Keratinocyte (primary cell): Measurements from ENCODE around the gene PID1. TPM values are rescaled to one million over a fixed set of nuclear protein-coding genes. Genes with fewer than 3 reads are reported as not detected.

Experiments
- DNase-seq: peaks from one replicate; pipeline ENCODE4 v3.0.0-alpha.2; 2011; ENCODE audit warnings: low read depth, missing footprints, low spot score
- FAIRE-seq: peaks from 2 replicates; lab custom pipeline; 2011; peaks lifted over from hg19 to GRCh38; lab: Jason Lieb, UNC
- H2AFZ ChIP-seq: 2 replicates; pipeline ENCODE4 v1.6.0; 2012; ENCODE audit warnings: low read length, control low read depth, inconsistent platforms; ENCODE audit not compliant: control insufficient read depth
- H3K27ac ChIP-seq: 2 replicates; pipeline ENCODE4 v1.5.1; 2011; ENCODE audit warnings: low read length; ENCODE audit not compliant: control insufficient read depth, insufficient read depth
- H3K27me3 ChIP-seq: 3 replicates; pipeline ENCODE4 v1.6.0; 2011; ENCODE audit warnings: low read length; ENCODE audit not compliant: control insufficient read depth, insufficient read depth; ENCODE audit errors: extremely low read depth
- H3K36me3 ChIP-seq, 2 experiments: 2 replicates in 1 of 2; 3 replicates in 1 of 2; pipeline ENCODE4 v1.5.1; 2011; ENCODE audit warnings: low read length in 2 of 2, mild to moderate bottlenecking in 1 of 2; ENCODE audit not compliant: control insufficient read depth in 2 of 2, insufficient read depth in 2 of 2; ENCODE audit errors: extremely low read depth in 1 of 2
- H3K4me1 ChIP-seq: 3 replicates; pipeline ENCODE4 v1.5.1; 2011; ENCODE audit warnings: low read length; ENCODE audit not compliant: control insufficient read depth, insufficient read depth; ENCODE audit errors: extremely low read depth
- H3K4me2 ChIP-seq: 3 replicates; pipeline ENCODE4 v1.6.0; 2011; ENCODE audit warnings: low read depth, low read length; ENCODE audit not compliant: control insufficient read depth, insufficient read depth; ENCODE audit errors: extremely low read depth
- H3K4me3 ChIP-seq, 3 experiments: fragments of 200-600 bp in 1 of 3; sonication (generic) in 1 of 3; 2 replicates in 2 of 3; 3 replicates in 1 of 3; pipeline ENCODE4 v1.5.1; 2011 to 2016; ENCODE audit warnings: low read length in 3 of 3, mild to moderate bottlenecking in 3 of 3, control low read depth in 2 of 3, inconsistent platforms in 1 of 3, low read depth in 1 of 3, mixed read lengths in 1 of 3, mixed run types in 1 of 3, moderate library complexity in 1 of 3; ENCODE audit not compliant: control insufficient read depth in 2 of 3, insufficient read depth in 2 of 3; ENCODE audit errors: extremely low read depth in 1 of 3
- H3K79me2 ChIP-seq: 2 replicates; pipeline ENCODE4 v1.6.0; 2012; ENCODE audit warnings: low read length; ENCODE audit not compliant: control insufficient read depth, insufficient read depth
- H3K9ac ChIP-seq: 3 replicates; pipeline ENCODE4 v1.6.0; 2011; ENCODE audit warnings: low read length; ENCODE audit not compliant: control insufficient read depth, insufficient read depth; ENCODE audit errors: extremely low read depth
- H3K9me1 ChIP-seq: 3 replicates; pipeline ENCODE4 v1.6.0; 2011; ENCODE audit warnings: low read length; ENCODE audit not compliant: control insufficient read depth, insufficient read depth; ENCODE audit errors: extremely low read depth
- H3K9me3 ChIP-seq: 2 replicates; pipeline ENCODE4 v1.5.1; 2012; ENCODE audit warnings: low read depth, low read length; ENCODE audit not compliant: control insufficient read depth
- H4K20me1 ChIP-seq: 3 replicates; pipeline ENCODE4 v1.6.0; 2011; ENCODE audit warnings: low read length; ENCODE audit not compliant: control insufficient read depth, insufficient read depth; ENCODE audit errors: extremely low read depth
- EZH2 ChIP-seq: IDR thresholded peaks from one replicate; pipeline ENCODE4 v1.6.1; 2012; ENCODE audit warnings: inconsistent platforms, mild to moderate bottlenecking, low read length, moderate library complexity
- dilution Hi-C: fragments of 300-500 bp; cut with MboI; formaldehyde crosslinking; loops from one replicate; pipeline ENCODE4 v1.7.0; 2020; ENCODE audit warnings: low sequenced_read_pairs; ENCODE audit not compliant: extremely low pct_ligation_motif_present
- polyA plus RNA-seq, 5 experiments: library from polyadenylated mRNA; depleted of rRNA in 3 of 5; stranded (reverse) in 3 of 5; stranded (forward) in 1 of 5; unstranded in 1 of 5; fragments of >200 nt; gene quantifications; 1 replicate in 1 of 5; 2 replicates in 3 of 5; 3 replicates in 1 of 5; pipeline versions ENCODE4 v1.2.1 to v1.2.3, GENCODE V29; 2011 to 2012; ENCODE audit warnings: missing spikeins in 2 of 5, low read depth in 1 of 5, low replicate concordance in 1 of 5
- TF ChIP-seq, protein P1 (sequence below), 3 experiments: IDR thresholded peaks in 1 of 3; conservative IDR thresholded peaks in 1 of 3; optimal IDR thresholded peaks in 1 of 3; 2 replicates in 2 of 3; 3 replicates in 1 of 3; pipeline versions ENCODE3 to v1.5.1; 2011; ENCODE audit warnings: low read length in 3 of 3, mild to moderate bottlenecking in 3 of 3, moderate library complexity in 2 of 3, control low read depth in 1 of 3, inconsistent platforms in 1 of 3; ENCODE audit not compliant: insufficient read depth in 2 of 3; ENCODE audit errors: extremely low read depth in 1 of 3

Gene PID1
- polyA plus RNA-seq, 1 donor (not counting 4 experiments of a cell fraction or from before 2014, with no cell fraction given), result 5.4 TPM

DNA sequence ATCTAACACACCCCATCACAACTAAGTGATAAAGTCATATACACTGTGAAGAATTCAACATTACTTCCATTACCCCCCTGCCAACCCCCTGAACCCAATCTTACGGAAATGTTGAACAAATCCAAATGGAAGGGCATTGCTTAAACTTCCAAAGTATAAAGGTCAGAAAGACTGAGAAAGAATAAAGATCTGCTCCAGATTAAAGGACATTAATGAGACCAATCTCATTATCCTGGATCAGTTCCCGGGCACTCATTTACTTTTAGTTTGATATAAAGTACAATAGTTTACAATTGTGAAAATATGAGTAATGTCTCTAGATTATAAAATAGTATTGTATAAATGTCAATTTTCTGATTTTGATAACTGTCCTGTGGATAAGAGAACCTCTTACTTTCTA is 229.4 kb downstream of the PID1 start:
- H3K9ac ChIP-seq, result no peak overlapping the region
- DNase-seq (no peak), FAIRE-seq (no peak)
- no peaks in the 10 kb centered on the region for H3K27me3 ChIP-seq
- no peak for TF ChIP-seq EZH2
- TF ChIP-seq, protein P1, sequence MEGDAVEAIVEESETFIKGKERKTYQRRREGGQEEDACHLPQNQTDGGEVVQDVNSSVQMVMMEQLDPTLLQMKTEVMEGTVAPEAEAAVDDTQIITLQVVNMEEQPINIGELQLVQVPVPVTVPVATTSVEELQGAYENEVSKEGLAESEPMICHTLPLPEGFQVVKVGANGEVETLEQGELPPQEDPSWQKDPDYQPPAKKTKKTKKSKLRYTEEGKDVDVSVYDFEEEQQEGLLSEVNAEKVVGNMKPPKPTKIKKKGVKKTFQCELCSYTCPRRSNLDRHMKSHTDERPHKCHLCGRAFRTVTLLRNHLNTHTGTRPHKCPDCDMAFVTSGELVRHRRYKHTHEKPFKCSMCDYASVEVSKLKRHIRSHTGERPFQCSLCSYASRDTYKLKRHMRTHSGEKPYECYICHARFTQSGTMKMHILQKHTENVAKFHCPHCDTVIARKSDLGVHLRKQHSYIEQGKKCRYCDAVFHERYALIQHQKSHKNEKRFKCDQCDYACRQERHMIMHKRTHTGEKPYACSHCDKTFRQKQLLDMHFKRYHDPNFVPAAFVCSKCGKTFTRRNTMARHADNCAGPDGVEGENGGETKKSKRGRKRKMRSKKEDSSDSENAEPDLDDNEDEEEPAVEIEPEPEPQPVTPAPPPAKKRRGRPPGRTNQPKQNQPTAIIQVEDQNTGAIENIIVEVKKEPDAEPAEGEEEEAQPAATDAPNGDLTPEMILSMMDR (optimal IDR thresholded peaks at IDR 0.05 in 1 of 3, IDR thresholded peaks at IDR 0.05 in 1 of 3, conservative IDR thresholded peaks at IDR 0.05 in 1 of 3; ENCODE audit: extremely low read depth in 1 of 3, insufficient read depth in 2 of 3, low read length in 3 of 3), result no peak
- no peaks in the 10 kb centered on the region for H3K9me1 ChIP-seq
- dilution Hi-C loops, result no loop called here
- no peaks in the 10 kb centered on the region for H3K36me3 ChIP-seq
- H3K4me2 ChIP-seq, result no peak overlapping the region
- H3K9me3 ChIP-seq, result no peaks in the 10 kb centered on the region
- no peaks in the 10 kb centered on the region for H4K20me1 ChIP-seq
- H3K4me3 ChIP-seq, result no peak overlapping the region
- H3K4me1 ChIP-seq, result no peaks in the 10 kb centered on the region
- H3K27ac ChIP-seq, result no peak overlapping the region
- H3K79me2 ChIP-seq, result no peaks in the 10 kb centered on the region
- no peak overlapping the region for H2AFZ ChIP-seq

DNA sequence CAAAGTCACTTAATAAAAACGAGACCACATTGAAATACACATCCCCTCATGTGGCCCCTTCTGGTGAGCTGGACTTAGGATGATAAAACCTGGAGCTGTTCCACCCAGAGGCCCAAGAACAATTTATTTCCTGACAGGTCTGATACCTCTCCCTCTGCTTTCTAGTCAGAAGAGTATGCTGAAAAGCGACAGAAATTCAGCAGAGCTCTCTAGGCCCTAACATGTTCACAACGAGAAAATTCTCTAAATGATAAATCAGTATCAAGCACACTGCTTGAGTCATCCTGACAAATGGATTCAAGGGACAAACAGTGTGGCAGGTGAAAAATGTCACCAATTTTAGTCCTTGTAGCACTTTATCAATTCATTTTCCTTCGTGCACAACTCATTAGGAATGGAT is 233.5 kb downstream of the PID1 start:
- H3K9me3 ChIP-seq, result no peaks in the 10 kb centered on the region
- H3K4me2 ChIP-seq, result no peak overlapping the region
- H3K4me3 ChIP-seq, result no peak overlapping the region
- TF ChIP-seq, protein P1 (optimal IDR thresholded peaks at IDR 0.05 in 1 of 3, IDR thresholded peaks at IDR 0.05 in 1 of 3, conservative IDR thresholded peaks at IDR 0.05 in 1 of 3; ENCODE audit: extremely low read depth in 1 of 3, insufficient read depth in 2 of 3, low read length in 3 of 3), result no peak
- no peak for TF ChIP-seq EZH2
- H3K4me1 ChIP-seq, result no peaks in the 10 kb centered on the region
- H3K9ac ChIP-seq, result no peak overlapping the region
- dilution Hi-C loops, result no loop called here
- DNase-seq (no peak), FAIRE-seq (no peak)
- no peak overlapping the region for H2AFZ ChIP-seq
- no peaks in the 10 kb centered on the region for H3K79me2 ChIP-seq
- no peaks in the 10 kb centered on the region for H3K27me3 ChIP-seq
- no peaks in the 10 kb centered on the region for H4K20me1 ChIP-seq
- no peaks in the 10 kb centered on the region for H3K9me1 ChIP-seq
- no peak overlapping the region for H3K27ac ChIP-seq
- no peaks in the 10 kb centered on the region for H3K36me3 ChIP-seq
